ENCODE measurements around the gene RPH3AL.
"Not testable (repeated sequence)": the region's sequence is repeated elsewhere in the genome, so short reads cannot be mapped to it uniquely, and the experiment has no call there.

Gene RPH3AL

GRCh38 chr17:379531-380465, 27.2 kb upstream of the RPH3AL start:
- no peak for DNase-seq (ENCODE audit: low read depth)

- DNase-seq (ENCODE audit: low read depth), result no peak
Observed at GRCh38 chr17:378068-378467, 25.5 kb upstream of the RPH3AL start.

GRCh38 chr17:376936-377863, 24.6 kb upstream of the RPH3AL start:
- no peak for DNase-seq (ENCODE audit: low read depth)

- DNase-seq (ENCODE audit: low read depth), result no peak
Observed at GRCh38 chr17:373613-374230, 21.1 kb upstream of the RPH3AL start.

- DNase-seq (ENCODE audit: low read depth), result no peak
Observed at GRCh38 chr17:372157-373152, 19.8 kb upstream of the RPH3AL start.

- DNase-seq (ENCODE audit: low read depth), result no peak
Observed at GRCh38 chr17:371583-371982, 19.0 kb upstream of the RPH3AL start.

GRCh38 chr17:367656-368055, 15.0 kb upstream of the RPH3AL start:
- DNase-seq (ENCODE audit: low read depth), result not testable (repeated sequence)

GRCh38 chr17:366657-367615, 14.3 kb upstream of the RPH3AL start:
- not testable (repeated sequence) for DNase-seq (ENCODE audit: low read depth)

- no peak for DNase-seq (ENCODE audit: low read depth)
Observed at GRCh38 chr17:364766-365165, 12.2 kb upstream of the RPH3AL start.

- DNase-seq (ENCODE audit: low read depth), result no peak
Observed at GRCh38 chr17:364308-364707, 11.7 kb upstream of the RPH3AL start.

- DNase-seq (ENCODE audit: low read depth), result no peak
Observed at GRCh38 chr17:362721-363120, 10.1 kb upstream of the RPH3AL start.

GRCh38 chr17:360092-360750, 7.6 kb upstream of the RPH3AL start:
- no peak for DNase-seq (ENCODE audit: low read depth)

GRCh38 chr17:358491-359151, 6.0 kb upstream of the RPH3AL start:
- DNase-seq (ENCODE audit: low read depth), result no peak

- no peak for DNase-seq (ENCODE audit: low read depth)
Observed at GRCh38 chr17:357644-358043, 5.0 kb upstream of the RPH3AL start.

GRCh38 chr17:356671-357434, 4.2 kb upstream of the RPH3AL start:
- DNase-seq (ENCODE audit: low read depth), result no peak

- no peak for DNase-seq (ENCODE audit: low read depth)
Observed at GRCh38 chr17:354651-355556, 2.3 kb upstream of the RPH3AL start.

- DNase-seq (ENCODE audit: low read depth), result no peak
Observed at GRCh38 chr17:353838-354234, 1.2 kb upstream of the RPH3AL start.
